ENCODE measurements around the gene RASSF3.
"Not testable (repeated sequence)": the region's sequence is repeated elsewhere in the genome, so short reads cannot be mapped to it uniquely, and the experiment has no call there.

RASSF3 gene

GRCh38 chr12:64610079-64610659 is at the start of gene RASSF3:
Gene RASSF3 (plus strand): TSS chr12:64610495. CDS start chr12:64610633, 138 bp downstream.
- DNase-seq = peak; percentile 90

GRCh38 chr12:64561302-64562136 is 48.8 kb upstream of the RASSF3 start:
- no peak for DNase-seq

- DNase-seq = no peak
These were observed 44.2 kb upstream of the RASSF3 start for GRCh38 chr12:64566122-64566521.

- DNase-seq = no peak
These were observed 43.3 kb upstream of the RASSF3 start for GRCh38 chr12:64566831-64567517.

GRCh38 chr12:64567570-64567969 is 42.7 kb upstream of the RASSF3 start:
- DNase-seq = no peak

GRCh38 chr12:64568298-64568697 is 42.0 kb upstream of the RASSF3 start:
- DNase-seq = no peak

- no peak for DNase-seq
These were observed 40.2 kb upstream of the RASSF3 start for GRCh38 chr12:64569923-64570691.

GRCh38 chr12:64571411-64571810 is 38.9 kb upstream of the RASSF3 start:
- DNase-seq = peak; percentile 54

GRCh38 chr12:64572241-64572640 is 38.1 kb upstream of the RASSF3 start:
- no peak for DNase-seq

- no peak for DNase-seq
These were observed 35.5 kb upstream of the RASSF3 start for GRCh38 chr12:64574837-64575236.

GRCh38 chr12:64577046-64577445 is 33.2 kb upstream of the RASSF3 start:
- DNase-seq = no peak

GRCh38 chr12:64578566-64578965 is 31.7 kb upstream of the RASSF3 start:
- DNase-seq = no peak

- DNase-seq = no peak
These were observed 29.6 kb upstream of the RASSF3 start for GRCh38 chr12:64580681-64581080.

GRCh38 chr12:64582114-64582513 is 28.2 kb upstream of the RASSF3 start:
- DNase-seq = no peak

- DNase-seq = no peak
These were observed 27.4 kb upstream of the RASSF3 start for GRCh38 chr12:64582862-64583261.

GRCh38 chr12:64583395-64583770 is 26.9 kb upstream of the RASSF3 start:
- not testable (repeated sequence) for DNase-seq

GRCh38 chr12:64583771-64584421 is 26.4 kb upstream of the RASSF3 start:
- DNase-seq = peak; percentile 20

GRCh38 chr12:64585104-64585503 is 25.2 kb upstream of the RASSF3 start:
- DNase-seq = no peak

- no peak for DNase-seq
These were observed 22.8 kb upstream of the RASSF3 start for GRCh38 chr12:64587447-64587846.

GRCh38 chr12:64590183-64590582 is 20.1 kb upstream of the RASSF3 start:
- no peak for DNase-seq

GRCh38 chr12:64595863-64596793 is 14.2 kb upstream of the RASSF3 start:
- DNase-seq = no peak
